IMR-90 (cell line): ENCODE results near the gene ABHD15. TPM values are rescaled to one million over a fixed set of nuclear protein-coding genes. Genes with fewer than 3 reads are reported as not detected.

ENCODE experiments used
- ATAC-seq: fragments of 200-7000 bp; cut with Tn5 transposase; 2 replicates; pipeline ENCODE4 v1.9.1; 2020; ENCODE audit warnings: low read depth, mild to moderate bottlenecking, moderate library complexity
- BruUV-seq: library from RNA; stranded (reverse); fragments of 400-500 nt; replicated peaks from 2 replicates; lab custom pipeline; 2021; lab: Mats Ljungman, UMichigan
- CTCF ChIA-PET: fragments of 300-600 bp; formaldehyde crosslinking; extraction: SDS; loops from one replicate; lab custom pipeline; 2021; ENCODE audit warnings: antibody characterized with exemption; lab: Yijun Ruan, JAX
- POLR2A ChIA-PET: fragments of 300-600 bp; sonication (Branson Sonifier 250); formaldehyde crosslinking; loops from one replicate; lab custom pipeline; 2022; ENCODE audit warnings: antibody characterized with exemption; ENCODE audit not compliant: unreplicated experiment; lab: Charles Lee
- DNase-seq: peaks from one replicate; pipeline ENCODE4 v3.0.0; 2013
- H2AFZ ChIP-seq: replicated peaks from 2 replicates; pipeline ENCODE3; 2013; ENCODE audit warnings: low read length, mild to moderate bottlenecking; ENCODE audit not compliant: poor library complexity
- H2AK5ac ChIP-seq: 2 replicates; pipeline ENCODE4 v1.6.1; 2013; ENCODE audit warnings: low read depth, low read length, inconsistent platforms
- H2AK9ac ChIP-seq: replicated peaks from 2 replicates; pipeline ENCODE3; 2013; ENCODE audit warnings: mild to moderate bottlenecking, low read depth, low read length, moderate library complexity; ENCODE audit not compliant: poor library complexity
- H2BK120ac ChIP-seq: 2 replicates; pipeline ENCODE4 v1.6.1; 2013; ENCODE audit warnings: low read depth, low read length, inconsistent platforms
- H2BK15ac ChIP-seq: 3 replicates; pipeline ENCODE4 v1.6.1; 2013; ENCODE audit warnings: low read depth, low read length, inconsistent platforms
- H2BK20ac ChIP-seq: 2 replicates; pipeline ENCODE4 v1.6.1; 2013; ENCODE audit warnings: low read depth, mild to moderate bottlenecking, inconsistent platforms, low read length, moderate library complexity
- H2BK5ac ChIP-seq: 2 replicates; pipeline ENCODE4 v1.6.1; 2013; ENCODE audit warnings: mild to moderate bottlenecking, low read depth, low read length, inconsistent platforms; ENCODE audit not compliant: poor library complexity, severe bottlenecking
- H3K14ac ChIP-seq: replicated peaks from 2 replicates; pipeline ENCODE4 v1.6.1; 2013; ENCODE audit warnings: low read depth, low read length, inconsistent platforms
- H3K18ac ChIP-seq: 2 replicates; pipeline ENCODE4 v1.6.1; 2013; ENCODE audit warnings: low read depth, low read length, control low read depth
- H3K23ac ChIP-seq: 2 replicates; pipeline ENCODE4 v1.6.1; 2013; ENCODE audit warnings: low read depth, low read length, inconsistent platforms
- H3K27ac ChIP-seq: 2 replicates; pipeline ENCODE4 v1.5.1; 2013; ENCODE audit warnings: mild to moderate bottlenecking, control low read depth, low read length; ENCODE audit not compliant: insufficient read depth
- H3K27me3 ChIP-seq: 2 replicates; pipeline ENCODE4 v1.6.1; 2013; ENCODE audit warnings: low read length; ENCODE audit not compliant: control insufficient read depth, insufficient read depth
- H3K36me3 ChIP-seq: 2 replicates; pipeline ENCODE4 v1.6.1; 2013; ENCODE audit warnings: low read length, mixed read lengths; ENCODE audit not compliant: control insufficient read depth, insufficient read depth
- H3K4ac ChIP-seq: 2 replicates; pipeline ENCODE4 v1.6.1; 2013; ENCODE audit warnings: low read depth, low read length, inconsistent platforms
- H3K4me1 ChIP-seq: 2 replicates; pipeline ENCODE4 v1.6.1; 2013; ENCODE audit warnings: low read length, mixed read lengths; ENCODE audit not compliant: control insufficient read depth, insufficient read depth
- H3K4me2 ChIP-seq: 2 replicates; pipeline ENCODE4 v1.6.1; 2013; ENCODE audit warnings: low read depth, mild to moderate bottlenecking, control low read depth, low read length, moderate library complexity
- H3K4me3 ChIP-seq: 2 replicates; pipeline ENCODE4 v1.5.1; 2013; ENCODE audit warnings: low read depth, mild to moderate bottlenecking, control low read depth, low read length, moderate library complexity; ENCODE audit not compliant: insufficient read depth
- H3K56ac ChIP-seq: 2 replicates; pipeline ENCODE4 v1.6.1; 2013; ENCODE audit warnings: low read length, inconsistent platforms; ENCODE audit not compliant: insufficient read depth; ENCODE audit errors: extremely low read depth
- H3K79me1 ChIP-seq, 2 experiments: 2 replicates each; pipeline ENCODE4 v1.6.1; 2013; ENCODE audit warnings: low read length in 2 of 2, inconsistent platforms in 1 of 2, low read depth in 1 of 2
- H3K9ac ChIP-seq: 2 replicates; pipeline ENCODE4 v1.6.1; 2013; ENCODE audit warnings: low read depth, low read length, control low read depth
- H3K9me1 ChIP-seq: 2 replicates; pipeline ENCODE4 v1.6.1; 2013; ENCODE audit warnings: low read length, inconsistent platforms; ENCODE audit not compliant: insufficient read depth
- H3K9me3 ChIP-seq: 2 replicates; pipeline ENCODE4 v1.6.1; 2013; ENCODE audit warnings: low read length; ENCODE audit not compliant: control insufficient read depth, insufficient read depth
- H4K20me1 ChIP-seq: 2 replicates; pipeline ENCODE4 v1.6.1; 2013; ENCODE audit warnings: low read length, inconsistent platforms; ENCODE audit not compliant: insufficient read depth
- H4K5ac ChIP-seq: 2 replicates; pipeline ENCODE4 v1.6.1; 2013; ENCODE audit warnings: mild to moderate bottlenecking, low read depth, low read length, control low read depth
- H4K8ac ChIP-seq, 2 experiments: 2 replicates each; pipeline ENCODE4 v1.6.1; 2013; ENCODE audit warnings: low read depth in 2 of 2, low read length in 2 of 2, control low read depth in 1 of 2, inconsistent platforms in 1 of 2
- H4K91ac ChIP-seq: 2 replicates; pipeline ENCODE4 v1.6.1; 2013; ENCODE audit warnings: low read depth, low read length, inconsistent platforms; ENCODE audit not compliant: insufficient read depth
- MAFK ChIP-seq: IDR thresholded peaks from 2 replicates; pipeline ENCODE4 v1.6.1; 2012; ENCODE audit warnings: low read depth, low read length, improper control_type of control experiment
- NFE2L2 ChIP-seq: fragments of 150-350 bp; IDR thresholded peaks from 2 replicates; pipeline ENCODE4 v1.6.1; 2016; ENCODE audit warnings: low read depth, mild to moderate bottlenecking, low read length
- RAD21 ChIP-seq: IDR thresholded peaks from 2 replicates; pipeline ENCODE4 v1.6.1; 2012; ENCODE audit warnings: low read length, improper control_type of control experiment
- WGBS, 2 experiments: methylation state at CpG; one replicate each; pipeline versions ENCODE4 v1.1.5 to v1.1.7; 2013; ENCODE audit warnings: missing lambda C conversion rate in 2 of 2; ENCODE audit not compliant: insufficient read length in 1 of 2; ENCODE audit errors: extremely low coverage in 2 of 2; 5-methylcytosine and 5-hydroxymethylcytosine counted together
- dilution Hi-C: fragments of 300-500 bp; cut with HindIII; formaldehyde crosslinking; loops from one replicate; pipeline ENCODE4 v1.14.3; 2018; ENCODE audit warnings: low sequenced_read_pairs; ENCODE audit not compliant: unreplicated experiment
- in situ Hi-C: fragments of 300-500 bp; cut with MboI; formaldehyde crosslinking; loops from 3 replicates; pipeline ENCODE4 v1.14.3; 2019; ENCODE audit warnings: low sequenced_read_pairs, inconsistent platforms, mixed read lengths
- intact Hi-C: fragments of 100-400 bp; cut with micrococcal nuclease; formaldehyde crosslinking; loops from 2 replicates; pipeline ENCODE4 v1.10.0; 2022
- polyA plus RNA-seq, 3 experiments: library from polyadenylated mRNA; depleted of rRNA; stranded (reverse); fragments of >200 nt; gene quantifications; 2 replicates each; pipeline ENCODE4 v1.2.3, GENCODE V29; 2012; ENCODE audit warnings: low replicate concordance in 1 of 3
- total RNA-seq: library from RNA; depleted of rRNA; stranded (reverse); fragments of >200 nt; gene quantifications from 2 replicates; pipeline ENCODE4 v1.2.3, GENCODE V29; 2012

The ABHD15 gene
- total and polyA plus RNA-seq, 2 of the 4 experiments (the other 2 are of a cell fraction): 3.2 to 4.6 TPM

- H3K9me3 ChIP-seq: no peaks in the 10 kb centered on the region
- H2AFZ ChIP-seq: no peak overlapping the region
- dilution Hi-C loops: no loop called here
- H3K4ac ChIP-seq: no peak overlapping the region
- H2AK9ac ChIP-seq: no peak overlapping the region
- H2BK15ac ChIP-seq: no peak overlapping the region
- 0 out of 2 replicates have a peak, but pooled peaks cover 3% of the 10 kb centered on the region for H4K20me1 ChIP-seq
- no peak overlapping the region for H4K91ac ChIP-seq
- no peak for TF ChIP-seq RAD21
- TF ChIP-seq MAFK: peak; percentile 53; the same call in 1 of the 2 replicates
- peak; percentile 70 for TF ChIP-seq NFE2L2
- POLR2A ChIA-PET: interaction anchor here (0.5 kb wide), 1 partner anchor 12 kb away, joined by 3 read pairs; no protein-coding TSS in a partner anchor
- peaks cover 2% of the 10 kb centered on the region; the same call in 1 of the 2 replicates for H3K4me1 ChIP-seq
- no peaks in the 10 kb centered on the region for H3K9me1 ChIP-seq
- no peak overlapping the region for H4K8ac ChIP-seq
- CTCF ChIA-PET: no interaction called here
- WGBS, 2 experiments: no CpG with 5 or more reads among the region's 1 CpG
- no TSS peak for BruUV-seq
- H3K27ac ChIP-seq: no peak overlapping the region
- DNase-seq: no peak
- peaks cover 21% of the 10 kb centered on the region for H3K36me3 ChIP-seq
- H4K5ac ChIP-seq: no peak overlapping the region
- peaks cover 3 to 8% of the 10 kb centered on the region in 2 experiments; a peak in 2 of 4 replicates for H3K79me1 ChIP-seq
- no peak overlapping the region for H3K14ac ChIP-seq
- no peak overlapping the region for H3K56ac ChIP-seq
- H2AK5ac ChIP-seq: no peak overlapping the region
- no peak overlapping the region for H3K9ac ChIP-seq
- H3K18ac ChIP-seq: no peak overlapping the region
- H2BK5ac ChIP-seq: no peak overlapping the region
- no peak overlapping the region for H2BK20ac ChIP-seq
- ATAC-seq: no peak
- no peak overlapping the region for H3K4me2 ChIP-seq
- no peak overlapping the region for H3K4me3 ChIP-seq
- intact Hi-C loops: no loop called here
- in situ Hi-C loops: no loop called here
- H3K27me3 ChIP-seq: no peaks in the 10 kb centered on the region
- no peak overlapping the region for H2BK120ac ChIP-seq
- no peak overlapping the region for H3K23ac ChIP-seq
Observed at GRCh38 chr17:29546085-29546484, 20.8 kb downstream of the ABHD15 start.
